K562 treated with DMSO at 1 percent for 12 hours (cell line): ENCODE results near the gene CPM. TPM values are rescaled to one million over a fixed set of nuclear protein-coding genes. Genes with fewer than 3 reads are reported as not detected.

ENCODE experiments used
- total RNA-seq: library from RNA; unstranded; fragments of 300-600 nt; gene quantifications from 2 replicates; pipeline ENCODE4 v1.2.3, GENCODE V29; 2022; ENCODE audit not compliant: insufficient read depth

The CPM gene
- not detected in 2 replicates for total RNA-seq

DNA sequence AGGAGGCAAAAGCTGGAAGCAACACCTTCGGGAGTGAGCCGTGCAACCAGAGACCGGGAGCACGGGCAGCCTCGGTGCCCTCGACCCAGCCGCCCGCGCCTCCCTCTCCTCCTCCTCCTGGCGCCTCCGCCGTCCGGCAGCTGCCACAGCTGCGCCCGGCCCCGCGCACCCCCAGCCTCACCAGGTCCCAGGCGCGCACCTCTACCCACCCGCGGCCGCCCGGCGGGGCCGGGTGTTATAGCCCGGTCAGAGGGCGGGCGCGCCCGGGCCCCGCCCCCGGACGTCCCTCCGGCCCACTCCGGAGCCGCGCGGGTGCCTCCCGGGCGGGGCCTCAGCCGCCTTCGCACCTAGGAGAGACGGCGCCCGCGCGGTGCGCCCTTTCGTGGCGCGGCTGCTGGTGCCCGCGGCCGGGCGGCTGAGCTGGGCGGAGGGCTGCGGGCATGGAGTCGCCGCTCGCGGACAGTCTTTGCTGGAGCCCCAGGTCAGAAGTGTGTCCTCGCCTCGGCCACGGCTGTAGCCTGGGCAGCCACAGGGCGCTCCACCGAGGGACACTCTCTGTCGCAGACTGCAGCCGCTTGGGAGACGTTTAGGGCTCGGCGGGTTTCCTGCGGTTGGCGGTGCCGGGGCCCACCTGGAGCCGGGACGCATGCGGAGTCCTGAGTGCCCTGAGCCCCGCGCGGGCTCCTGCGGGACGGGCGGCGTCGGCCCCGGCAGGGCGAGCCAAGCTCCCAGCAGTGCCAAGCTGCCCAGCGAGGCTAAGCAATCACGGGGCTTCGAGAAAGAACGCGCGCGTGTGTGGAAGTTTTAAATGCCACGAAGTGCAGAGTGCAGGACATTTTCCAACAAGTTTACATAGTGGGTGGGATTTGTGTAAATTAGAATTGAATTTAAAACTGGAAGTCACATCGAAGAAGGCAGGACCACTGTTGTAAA is at the start of gene CPM:
TSS of gene CPM (minus strand) at position 211 of the 933 bp plus-strand sequence. CDS start 334 bp downstream, outside the sequence.

DNA sequence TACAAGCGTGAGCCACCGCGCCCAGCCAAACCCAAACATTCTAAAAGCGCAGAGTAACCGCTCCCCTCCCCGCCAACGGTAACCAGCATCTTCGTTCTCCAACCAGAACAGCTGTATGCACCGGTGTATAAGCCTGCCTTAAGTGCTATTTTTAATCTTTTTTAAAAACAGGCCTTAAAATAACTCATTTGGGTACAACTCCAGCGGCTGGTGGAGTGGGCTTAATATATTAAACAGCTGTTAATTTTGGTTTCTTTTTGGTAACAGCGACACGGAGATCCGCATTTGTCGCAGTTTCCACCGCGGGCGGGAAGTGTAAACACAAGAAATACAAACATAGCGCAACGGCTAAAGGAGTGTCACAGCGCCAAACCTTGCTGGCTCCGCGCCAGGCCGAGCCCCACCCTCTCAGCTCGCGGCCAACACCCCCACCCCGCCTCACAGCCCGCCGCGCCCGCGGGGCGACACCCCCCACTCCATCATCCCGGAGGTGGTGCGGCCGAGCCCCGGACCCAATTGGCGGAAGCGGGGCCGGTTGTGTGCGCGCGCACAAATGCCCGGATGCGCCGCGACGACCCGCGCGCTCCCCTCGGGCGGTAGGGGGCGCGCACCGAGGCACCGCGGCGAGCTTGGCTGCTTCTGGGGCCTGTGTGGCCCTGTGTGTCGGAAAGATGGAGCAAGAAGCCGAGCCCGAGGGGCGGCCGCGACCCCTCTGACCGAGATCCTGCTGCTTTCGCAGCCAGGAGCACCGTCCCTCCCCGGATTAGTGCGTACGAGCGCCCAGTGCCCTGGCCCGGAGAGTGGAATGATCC is 125.2 kb downstream of the CPM start, which contains the start of gene MDM2:
TSS of gene MDM2 (plus strand) at position 602 of the 812 bp plus-strand sequence. CDS start 301 bp downstream, outside the sequence.

Other genes starting within 250 kb of the CPM start
- gene NUP107, start 246.2 kb downstream of the CPM start, total RNA-seq = 27.0 and 79.7 TPM in 2 replicates
- gene SLC35E3, start 187.0 kb downstream of the CPM start, total RNA-seq = 3.0 and 10.0 TPM in 2 replicates
- 7.5 and 19.8 TPM in 2 replicates for gene MDM2, start 125.0 kb downstream of the CPM start, total RNA-seq